Measurements from ENCODE around the gene TLE2. TPM values are rescaled to one million over a fixed set of nuclear protein-coding genes. Genes with fewer than 3 reads are reported as not detected.

Gene TLE2
- total and polyA plus RNA-seq, 2 donors (not counting 3 experiments of a cell fraction or from before 2014, with no cell fraction given): 32.0 to 38.8 TPM

GRCh38 chr19:3015126-3016057 is 13.7 kb downstream of the TLE2 start:
- CTCF ChIA-PET: interaction anchor here (1.0 to 3.0 kb wide), 3 partner anchors 11 to 20 kb away, joined by 3 to 11 read pairs (median 10); partner anchors contain the start of gene TLE2
- FAIRE-seq: no peak
- no peaks in the 10 kb centered on the region for H4K20me1 ChIP-seq (replicated peaks; ENCODE audit: control insufficient read depth, extremely low read depth, insufficient read depth, low read length)

More at GRCh38 chr19:3015126-3016057, 13.7 kb downstream of the TLE2 start:
- H3K9me1 ChIP-seq (replicated peaks; ENCODE audit: control insufficient read depth, extremely low read depth, insufficient read depth, low read length): no peaks in the 10 kb centered on the region
- peaks cover 0 to 26% of the 10 kb centered on the region in 2 experiments for H3K36me3 ChIP-seq (ENCODE audit: control insufficient read depth in 2 of 2, extremely low read depth in 1 of 2, insufficient read depth in 2 of 2, low read length in 2 of 2)
- no peak overlapping the region for H3K9ac ChIP-seq (replicated peaks; ENCODE audit: extremely low read depth, insufficient read depth, low read length)
- H3K4me2 ChIP-seq (ENCODE audit: insufficient read depth, low read length): no peak overlapping the region
- H3K4me1 ChIP-seq (ENCODE audit: control insufficient read depth, extremely low read depth, insufficient read depth, low read length): no peaks in the 10 kb centered on the region
- POLR2A ChIA-PET: no interaction called here
- no peak overlapping the region for H3K27ac ChIP-seq (ENCODE audit: insufficient read depth, low read depth, low read length)
- no peak for TF ChIP-seq POLR2A (IDR thresholded peaks at IDR 0.05; ENCODE audit: low read depth, low read length)
- no peak for TF ChIP-seq GATA2 (IDR thresholded peaks at IDR 0.05; ENCODE audit: insufficient read depth, insufficient read length, low read depth, low read length)
- TF ChIP-seq MYC (IDR thresholded peaks at IDR 0.05; ENCODE audit: low read depth, low read length): no peak
- no peak for TF ChIP-seq MAX (IDR thresholded peaks at IDR 0.05; ENCODE audit: insufficient read depth, insufficient read length)
- TF ChIP-seq FOS (IDR thresholded peaks at IDR 0.05; ENCODE audit: borderline replicate concordance, insufficient read depth, low read length): no peak
- no peak for TF ChIP-seq EZH2 (IDR thresholded peaks at IDR 0.05; ENCODE audit: borderline replicate concordance, low read depth, low read length, severe bottlenecking)
- TF ChIP-seq CTCF (IDR thresholded peaks at IDR 0.05; ENCODE audit: extremely low read depth in 1 of 2, insufficient read depth in 1 of 2, low read depth in 1 of 2, low read length in 2 of 2): no peak
- BruUV-seq (replicated peaks): no TSS peak
- DNase-seq (ENCODE audit: low read depth, low spot score): no peak
- no peak overlapping the region for H3K4me3 ChIP-seq (replicated peaks in 1 of 3; ENCODE audit: insufficient read depth in 1 of 3, low read depth in 1 of 3, low read length in 3 of 3)
- no peak overlapping the region for H2AFZ ChIP-seq (ENCODE audit: low read depth, low read length)
- dilution Hi-C loops (cut with MboI; ENCODE audit: extremely low pct_ligation_motif_present, low sequenced_read_pairs) (no loop called here), intact Hi-C loops (cut with micrococcal nuclease) (no loop called here)
- H3K27me3 ChIP-seq (ENCODE audit: control insufficient read depth in 2 of 2, insufficient read depth in 2 of 2, low read length in 2 of 2): no peaks in the 10 kb centered on the region
- no peaks in the 10 kb centered on the region for H3K79me2 ChIP-seq (ENCODE audit: control insufficient read depth, insufficient read depth, low read length)
- H3K9me3 ChIP-seq (replicated peaks; ENCODE audit: control insufficient read depth, insufficient read depth, low read length): no peaks in the 10 kb centered on the region

All from endothelial cell of umbilical vein (primary cell).